GM12801 (cell line): ENCODE data around the gene DENND6B.

Source experiments
- CTCF ChIP-seq: IDR thresholded peaks from one replicate; pipeline ENCODE4 v1.5.1; 2011; ENCODE audit warnings: control low read depth; ENCODE audit not compliant: insufficient read length; ENCODE audit errors: extremely low read depth

The DENND6B gene

DNA sequence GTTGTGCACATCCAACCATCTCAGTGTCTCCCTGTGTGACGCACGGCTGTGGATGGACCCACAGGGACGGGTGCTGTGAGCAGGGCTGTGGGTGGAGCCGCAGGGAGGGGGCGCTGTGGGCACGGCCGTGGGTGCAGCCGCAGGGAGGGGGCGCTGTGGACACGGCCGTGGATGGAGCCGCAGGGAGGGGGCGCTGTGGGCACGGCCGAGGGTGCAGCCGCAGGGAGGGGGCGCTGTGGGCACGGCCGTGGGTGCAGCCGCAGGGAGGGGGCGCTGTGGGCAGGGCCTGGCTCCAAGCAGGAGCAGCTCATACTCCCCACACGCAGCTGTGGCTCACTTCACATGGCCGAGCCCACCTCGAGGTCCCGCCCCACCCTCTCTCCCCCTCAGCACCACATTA lies 50.7 kb downstream of the DENND6B start:
- TF ChIP-seq CTCF = no peak

GRCh38 chr22:50275181-50276055 lies 51.4 kb downstream of the DENND6B start:
- TF ChIP-seq CTCF = no peak

GRCh38 chr22:50274771-50275170 lies 52.0 kb downstream of the DENND6B start:
- no peak for TF ChIP-seq CTCF

DNA sequence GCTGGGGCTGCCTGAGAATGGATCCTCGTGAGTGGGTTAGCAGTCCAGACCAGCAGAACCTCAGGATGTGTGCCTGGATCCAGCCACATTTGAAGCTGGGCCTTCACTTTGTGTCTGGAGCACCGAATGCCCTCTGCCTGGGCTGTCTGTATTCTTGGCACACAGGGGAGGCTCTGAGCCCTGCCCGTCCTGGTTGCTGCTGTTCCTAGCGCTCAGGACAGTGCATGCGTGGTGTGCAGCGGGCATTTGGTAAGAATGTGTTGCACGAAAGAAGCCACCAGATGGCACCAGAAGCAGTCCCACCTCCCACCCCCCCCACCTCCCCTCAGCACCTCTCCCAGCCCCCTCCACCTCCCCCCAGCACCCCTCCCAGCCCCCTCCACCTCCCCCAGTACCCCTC lies 52.5 kb downstream of the DENND6B start:
- no peak for TF ChIP-seq CTCF

DNA sequence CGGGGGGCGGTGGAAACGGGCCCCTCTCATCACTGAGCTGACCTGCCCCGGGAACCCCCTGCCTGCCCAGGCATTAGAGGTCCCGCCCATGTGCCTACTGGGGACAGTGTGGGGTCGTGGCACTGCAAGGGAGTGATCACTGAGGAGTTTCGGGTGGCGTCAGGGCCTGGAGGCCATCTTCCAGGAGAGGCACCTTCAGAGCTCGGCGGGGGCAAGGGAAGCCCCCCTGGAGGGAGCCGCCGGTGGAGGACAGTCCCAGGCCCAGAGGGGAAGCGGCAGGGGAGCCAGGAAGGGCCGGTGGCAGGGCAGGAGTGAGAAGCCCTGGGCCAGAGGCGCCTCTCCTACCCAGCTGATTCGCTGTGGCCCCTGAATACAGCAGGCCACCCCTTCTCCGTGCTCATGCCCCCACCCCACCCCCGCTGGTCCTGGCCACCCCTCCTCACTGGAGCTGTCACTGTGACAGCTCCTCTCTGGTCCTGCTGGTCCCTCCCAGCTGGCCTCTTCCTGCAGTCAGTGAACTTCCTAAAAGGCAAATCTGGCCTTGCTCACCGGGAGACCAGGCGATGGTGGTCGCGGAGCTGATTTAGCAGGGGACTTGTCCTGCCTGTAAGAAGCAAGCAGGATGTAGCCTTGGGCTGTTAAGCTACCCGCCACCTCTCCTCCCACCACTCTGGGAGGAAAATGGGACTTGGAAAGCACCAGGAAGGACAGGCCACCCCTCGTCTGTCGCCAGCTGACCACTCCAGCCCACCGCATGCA lies 54.6 kb downstream of the DENND6B start:
- TF ChIP-seq CTCF = no peak

DNA sequence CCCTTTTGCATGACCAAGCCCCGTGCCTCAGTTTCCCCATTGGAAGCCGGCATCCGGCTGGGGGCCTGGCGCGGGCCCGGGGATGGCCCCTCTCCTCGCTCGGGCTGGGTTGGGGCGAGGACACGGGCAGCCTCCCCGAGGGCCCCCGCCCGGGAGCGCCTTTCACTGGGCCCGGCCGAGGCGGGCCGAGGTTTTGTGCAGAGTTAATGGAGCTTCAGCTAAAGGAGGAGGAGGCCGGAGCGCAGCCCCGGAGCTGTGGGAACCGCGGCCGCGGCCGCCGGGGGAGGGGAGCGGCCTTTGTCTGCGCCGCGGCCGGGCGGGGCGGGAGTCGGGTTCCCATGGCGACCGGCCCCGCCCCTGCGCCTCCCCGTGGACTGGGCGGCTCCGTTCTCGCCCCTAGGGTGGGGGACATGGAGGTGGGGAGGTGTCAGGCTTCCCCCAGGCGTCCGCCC lies 55.3 kb downstream of the DENND6B start:
- TF ChIP-seq CTCF = no peak

GRCh38 chr22:50270666-50271394 lies 56.0 kb downstream of the DENND6B start:
- TF ChIP-seq CTCF = no peak
